Rectal smooth muscle tissue (tissue), 1 donor: Measurements from ENCODE around the gene FCMR.

Experiments used
- H3K27ac ChIP-seq: one replicate; pipeline ENCODE4 v1.7.0; 2013; ENCODE audit warnings: low read depth, low read length, inconsistent platforms
- H3K27me3 ChIP-seq: one replicate; pipeline ENCODE4 v1.7.0; 2013; ENCODE audit warnings: low read length; ENCODE audit not compliant: control insufficient read depth, insufficient read depth
- H3K36me3 ChIP-seq: one replicate; pipeline ENCODE4 v1.7.0; 2013; ENCODE audit warnings: low read length; ENCODE audit not compliant: control insufficient read depth, insufficient read depth
- H3K4me1 ChIP-seq: one replicate; pipeline ENCODE4 v1.7.0; 2013; ENCODE audit warnings: low read length; ENCODE audit not compliant: control insufficient read depth, insufficient read depth
- H3K4me3 ChIP-seq: one replicate; pipeline ENCODE4 v1.7.0; 2013; ENCODE audit warnings: low read length
- H3K9ac ChIP-seq: one replicate; pipeline ENCODE4 v1.7.0; 2013; ENCODE audit warnings: low read length

Gene FCMR

GRCh38 chr1:206958144-206958543 lies 36.4 kb upstream of the FCMR start:
- Histone ChIP-seq H3K4me3 (no peak overlapping the region), H3K4me1 (no peaks in the 10 kb centered on the region), H3K27ac (no peak overlapping the region), H3K36me3 (no peaks in the 10 kb centered on the region), H3K9ac (no peak overlapping the region), H3K27me3 (no peaks in the 10 kb centered on the region)

- no peaks in the 10 kb centered on the region for H3K4me1 ChIP-seq
- H3K27me3 ChIP-seq, result no peaks in the 10 kb centered on the region
- H3K27ac ChIP-seq, result no peak overlapping the region
- H3K4me3 ChIP-seq, result no peak overlapping the region
- no peak overlapping the region for H3K9ac ChIP-seq
- H3K36me3 ChIP-seq, result no peaks in the 10 kb centered on the region
Measured at GRCh38 chr1:206957639-206958038, 35.9 kb upstream of the FCMR start.

- Histone ChIP-seq H3K27me3 (no peaks in the 10 kb centered on the region), H3K27ac (no peak overlapping the region), H3K36me3 (no peaks in the 10 kb centered on the region), H3K9ac (no peak overlapping the region), H3K4me1 (no peaks in the 10 kb centered on the region), H3K4me3 (no peak overlapping the region)
Measured at GRCh38 chr1:206955476-206956451, 34.0 kb upstream of the FCMR start.

GRCh38 chr1:206954459-206955342 lies 33.0 kb upstream of the FCMR start:
- Histone ChIP-seq H3K9ac (no peak overlapping the region), H3K4me3 (no peak overlapping the region), H3K27ac (no peak overlapping the region), H3K27me3 (no peaks in the 10 kb centered on the region), H3K36me3 (no peaks in the 10 kb centered on the region), H3K4me1 (no peaks in the 10 kb centered on the region)

GRCh38 chr1:206953626-206954025 lies 31.9 kb upstream of the FCMR start:
- H3K4me1 ChIP-seq, result no peaks in the 10 kb centered on the region
- no peak overlapping the region for H3K27ac ChIP-seq
- no peak overlapping the region for H3K4me3 ChIP-seq
- H3K36me3 ChIP-seq, result no peaks in the 10 kb centered on the region
- H3K27me3 ChIP-seq, result no peaks in the 10 kb centered on the region
- no peak overlapping the region for H3K9ac ChIP-seq

GRCh38 chr1:206953126-206953525 lies 31.4 kb upstream of the FCMR start:
- Histone ChIP-seq H3K36me3 (no peaks in the 10 kb centered on the region), H3K27me3 (no peaks in the 10 kb centered on the region), H3K4me1 (no peaks in the 10 kb centered on the region), H3K9ac (no peak overlapping the region), H3K4me3 (no peak overlapping the region), H3K27ac (no peak overlapping the region)

GRCh38 chr1:206952171-206952570 lies 30.4 kb upstream of the FCMR start:
- no peaks in the 10 kb centered on the region for H3K27me3 ChIP-seq
- H3K36me3 ChIP-seq, result no peaks in the 10 kb centered on the region
- no peak overlapping the region for H3K27ac ChIP-seq
- no peak overlapping the region for H3K4me3 ChIP-seq
- H3K9ac ChIP-seq, result no peak overlapping the region
- no peaks in the 10 kb centered on the region for H3K4me1 ChIP-seq

- no peaks in the 10 kb centered on the region for H3K36me3 ChIP-seq
- H3K9ac ChIP-seq, result no peak overlapping the region
- no peak overlapping the region for H3K27ac ChIP-seq
- H3K27me3 ChIP-seq, result no peaks in the 10 kb centered on the region
- no peak overlapping the region for H3K4me3 ChIP-seq
- H3K4me1 ChIP-seq, result no peaks in the 10 kb centered on the region
Measured at GRCh38 chr1:206951318-206952100, 29.8 kb upstream of the FCMR start.

- H3K27ac ChIP-seq, result no peak overlapping the region
- H3K36me3 ChIP-seq, result peaks cover 3% of the 10 kb centered on the region
- H3K4me3 ChIP-seq, result no peak overlapping the region
- no peaks in the 10 kb centered on the region for H3K4me1 ChIP-seq
- no peaks in the 10 kb centered on the region for H3K27me3 ChIP-seq
- no peak overlapping the region for H3K9ac ChIP-seq
Measured at GRCh38 chr1:206949641-206950040, 27.9 kb upstream of the FCMR start.

- no peaks in the 10 kb centered on the region for H3K27me3 ChIP-seq
- H3K36me3 ChIP-seq, result peaks cover 3% of the 10 kb centered on the region
- H3K27ac ChIP-seq, result no peak overlapping the region
- H3K9ac ChIP-seq, result no peak overlapping the region
- H3K4me1 ChIP-seq, result no peaks in the 10 kb centered on the region
- H3K4me3 ChIP-seq, result no peak overlapping the region
Measured at GRCh38 chr1:206949208-206949607, 27.5 kb upstream of the FCMR start.

GRCh38 chr1:206947255-206947654 lies 25.5 kb upstream of the FCMR start:
- H3K27ac ChIP-seq, result no peak overlapping the region
- H3K36me3 ChIP-seq, result peaks cover 3% of the 10 kb centered on the region
- peak overlapping the region; percentile 70 for H3K4me3 ChIP-seq
- H3K27me3 ChIP-seq, result no peaks in the 10 kb centered on the region
- H3K4me1 ChIP-seq, result no peaks in the 10 kb centered on the region
- no peak overlapping the region for H3K9ac ChIP-seq

- peak within 1 kb of the TSS; percentile 70 for H3K4me3 ChIP-seq
- peak within 1 kb of the TSS; percentile 38 for H3K9ac ChIP-seq
- no peaks in the 10 kb centered on the region for H3K27me3 ChIP-seq
- H3K4me1 ChIP-seq, result no peaks in the 10 kb centered on the region
- H3K36me3 ChIP-seq, result peaks cover 3% of the 10 kb centered on the region
- no peak within 1 kb of the TSS for H3K27ac ChIP-seq
Measured at GRCh38 chr1:206946261-206946660, 24.5 kb upstream of the FCMR start, which contains the start of gene PIGR. TSS of gene PIGR (minus strand) at chr1:206946466. CDS start at chr1:206940531, 5,935 bp downstream.
